Urothelium cell line (cell line): Measurements from ENCODE around the gene ARNT2.
A peak's percentile ranks its signal among the peaks of the same experiment; 100 is the strongest.

ENCODE experiments used
- DNase-seq: peaks from one replicate; pipeline ENCODE4 v3.0.0; 2011; ENCODE audit warnings: low spot score, mixed read lengths
- FAIRE-seq: peaks from 2 replicates; lab custom pipeline; 2011; peaks lifted over from hg19 to GRCh38; lab: Jason Lieb, UNC

ARNT2 gene

GRCh38 chr15:80549191-80549590, 145.0 kb downstream of the ARNT2 start:
- peak; percentile 25 for DNase-seq
- no peak for FAIRE-seq

- FAIRE-seq: no peak
- no peak for DNase-seq
Measured at GRCh38 chr15:80549654-80550053, 145.5 kb downstream of the ARNT2 start.

- FAIRE-seq (no peak), DNase-seq (peak; percentile 47)
Measured at GRCh38 chr15:80550219-80550907, 146.2 kb downstream of the ARNT2 start.

GRCh38 chr15:80550908-80551260, 146.7 kb downstream of the ARNT2 start:
- peak; percentile 27 for DNase-seq
- no peak for FAIRE-seq

GRCh38 chr15:80551348-80551747, 147.2 kb downstream of the ARNT2 start:
- DNase-seq: no peak
- FAIRE-seq: no peak

GRCh38 chr15:80554560-80554959, 150.4 kb downstream of the ARNT2 start:
- FAIRE-seq: no peak
- DNase-seq: no peak

GRCh38 chr15:80556694-80557367, 152.6 kb downstream of the ARNT2 start:
- FAIRE-seq (no peak), DNase-seq (no peak)

GRCh38 chr15:80557441-80558234, 153.5 kb downstream of the ARNT2 start:
- no peak for DNase-seq
- FAIRE-seq: no peak

GRCh38 chr15:80558631-80559319, 154.6 kb downstream of the ARNT2 start:
- FAIRE-seq (no peak), DNase-seq (no peak)

- DNase-seq (no peak), FAIRE-seq (no peak)
Measured at GRCh38 chr15:80559320-80559693, 155.1 kb downstream of the ARNT2 start.

- DNase-seq (no peak), FAIRE-seq (peak; percentile 9)
Measured at GRCh38 chr15:80559761-80560160, 155.6 kb downstream of the ARNT2 start.

- DNase-seq: no peak
- FAIRE-seq: no peak
Measured at GRCh38 chr15:80560601-80561400, 156.6 kb downstream of the ARNT2 start.

GRCh38 chr15:80561500-80561899, 157.3 kb downstream of the ARNT2 start:
- FAIRE-seq (no peak), DNase-seq (no peak)

- FAIRE-seq: no peak
Measured at GRCh38 chr15:80562033-80562432, 157.9 kb downstream of the ARNT2 start.

GRCh38 chr15:80562846-80563245, 158.7 kb downstream of the ARNT2 start:
- DNase-seq (no peak), FAIRE-seq (no peak)

More at GRCh38 chr15:80562033-80562432, 157.9 kb downstream of the ARNT2 start:
- no peak for DNase-seq

GRCh38 chr15:80563372-80563997, 159.3 kb downstream of the ARNT2 start:
- FAIRE-seq (no peak), DNase-seq (no peak)

GRCh38 chr15:80564056-80564455, 159.9 kb downstream of the ARNT2 start:
- FAIRE-seq: no peak
- DNase-seq: no peak

- FAIRE-seq (no peak), DNase-seq (no peak)
Measured at GRCh38 chr15:80565398-80565797, 161.2 kb downstream of the ARNT2 start.

- DNase-seq: no peak
- FAIRE-seq: no peak
Measured at GRCh38 chr15:80565988-80566387, 161.8 kb downstream of the ARNT2 start.

GRCh38 chr15:80567721-80568157, 163.6 kb downstream of the ARNT2 start:
- DNase-seq (peak; percentile 77), FAIRE-seq (no peak)
